HepG2 (cell line): Measurements from ENCODE around the gene INTS12. TPM values are rescaled to one million over a fixed set of nuclear protein-coding genes. Genes with fewer than 3 reads are reported as not detected.

ENCODE experiments used
- ATAC-seq: fragments of 200-7000 bp; cut with Tn5 transposase; 3 replicates; pipeline ENCODE4 v1.9.1; 2020; ENCODE audit warnings: mild to moderate bottlenecking, moderate library complexity
- BruUV-seq: library from RNA; stranded (reverse); fragments of 400-500 nt; replicated peaks from 2 replicates; lab custom pipeline; 2021; lab: Mats Ljungman, UMichigan
- CTCF ChIA-PET: fragments of 300-600 bp; formaldehyde crosslinking; extraction: SDS; loops from one replicate; lab custom pipeline; 2021; ENCODE audit warnings: low total read pairs, inconsistent platforms, low intra/inter-chr PET ratio; lab: Yijun Ruan, JAX
- POLR2A ChIA-PET: fragments of 350-600 bp; sonication (Branson Sonifier 250); formaldehyde crosslinking; loops from one replicate; lab custom pipeline; 2020; ENCODE audit warnings: antibody characterized with exemption, inconsistent platforms; lab: Yijun Ruan, JAX
- DNase-seq: peaks from one replicate; pipeline ENCODE4 v3.0.0-alpha.2; 2015; ENCODE audit warnings: low spot score
- FAIRE-seq: peaks from 3 replicates; lab custom pipeline; 2011; peaks lifted over from hg19 to GRCh38; lab: Jason Lieb, UNC
- H2AFZ ChIP-seq: one replicate; pipeline ENCODE4 v1.6.1; 2011; ENCODE audit warnings: low read length, inconsistent platforms
- H3K27ac ChIP-seq: fragments of 300-600 bp; 3 replicates; pipeline ENCODE4 v1.8.0; 2011; ENCODE audit warnings: mixed run types, mild to moderate bottlenecking, mixed read lengths, low read length, inconsistent platforms; ENCODE audit not compliant: insufficient read depth; ENCODE audit errors: extremely low read length
- H3K27me3 ChIP-seq, 2 experiments: fragments of 200-600 bp in 1 of 2; 2 replicates in 1 of 2; 3 replicates in 1 of 2; pipeline versions ENCODE4 v1.6.0 to v1.8.0; 2011; ENCODE audit warnings: low read length in 2 of 2, mild to moderate bottlenecking in 2 of 2, moderate library complexity in 2 of 2, inconsistent platforms in 1 of 2; ENCODE audit not compliant: insufficient read depth in 2 of 2, control insufficient read depth in 1 of 2
- H3K36me3 ChIP-seq, 2 experiments: fragments of 200-600 bp in 1 of 2; replicated peaks in 1 of 2; 2 replicates in 1 of 2; 3 replicates in 1 of 2; pipeline versions ENCODE4 v1.5.1 to v1.8.0; 2011; ENCODE audit warnings: low read length in 2 of 2, inconsistent platforms in 1 of 2; ENCODE audit not compliant: insufficient read depth in 2 of 2, control insufficient read depth in 1 of 2
- H3K4me1 ChIP-seq: 2 replicates; pipeline ENCODE4 v1.5.1; 2012; ENCODE audit warnings: low read length, inconsistent platforms; ENCODE audit not compliant: insufficient read depth
- H3K4me2 ChIP-seq: 2 replicates; pipeline ENCODE4 v1.6.0; 2011; ENCODE audit warnings: low read depth, low read length, inconsistent platforms
- H3K4me3 ChIP-seq, 3 experiments: fragments of 200-600 bp in 1 of 3; sonication (generic), shearing (Covaris generic) in 1 of 3; replicated peaks in 1 of 3; 2 replicates each; pipeline ENCODE4 v1.5.1; 2011 to 2016; ENCODE audit warnings: low read length in 3 of 3, inconsistent platforms in 2 of 3, low read depth in 2 of 3, mild to moderate bottlenecking in 2 of 3, control low read depth in 1 of 3, mixed read lengths in 1 of 3; ENCODE audit not compliant: insufficient read depth in 1 of 3
- H3K79me2 ChIP-seq: one replicate; pipeline ENCODE4 v1.6.1; 2011; ENCODE audit warnings: low read length, inconsistent platforms; ENCODE audit not compliant: insufficient read depth
- H3K9ac ChIP-seq: 2 replicates; pipeline ENCODE4 v1.6.0; 2011; ENCODE audit warnings: mild to moderate bottlenecking, low read depth, low read length, inconsistent platforms; ENCODE audit not compliant: insufficient read depth
- H3K9me3 ChIP-seq: 2 replicates; pipeline ENCODE4 v1.5.1; 2012; ENCODE audit warnings: mild to moderate bottlenecking, low read length
- H4K20me1 ChIP-seq: 2 replicates; pipeline ENCODE4 v1.6.0; 2011; ENCODE audit warnings: inconsistent platforms, mild to moderate bottlenecking, low read length, moderate library complexity; ENCODE audit not compliant: insufficient read depth
- CBX1 ChIP-seq: IDR thresholded peaks from one replicate; pipeline ENCODE4 v1.6.1; 2016; ENCODE audit warnings: antibody characterized with exemption, low read depth
- CENPT ChIP-seq: sonication (generic); formaldehyde crosslinking; IDR thresholded peaks from 2 replicates; pipeline ENCODE4 v1.8.0; 2022; ENCODE audit warnings: low read depth, mild to moderate bottlenecking, moderate library complexity, missing genetic modification reagents
- FIP1L1 ChIP-seq: fragments of 200-400 bp; formaldehyde crosslinking; IDR thresholded peaks from 2 replicates; pipeline ENCODE4 v1.6.1; 2018; ENCODE audit warnings: low read depth, mild to moderate bottlenecking, low read length, moderate library complexity, borderline replicate concordance; ENCODE audit not compliant: insufficient read depth
- HNF4A ChIP-seq: sonication (generic); formaldehyde crosslinking; IDR thresholded peaks from 2 replicates; pipeline ENCODE4 v1.4.0; 2020; ENCODE audit warnings: missing genetic modification reagents
- HOXA5 ChIP-seq: sonication (generic); formaldehyde crosslinking; IDR thresholded peaks from 2 replicates; pipeline ENCODE4 v1.4.0; 2020; ENCODE audit warnings: missing genetic modification reagents
- IRF1 ChIP-seq: sonication (generic); formaldehyde crosslinking; IDR thresholded peaks from 2 replicates; pipeline ENCODE4 v1.4.0; 2020; ENCODE audit warnings: low read depth, mild to moderate bottlenecking, missing genetic modification reagents
- KDM1A ChIP-seq: IDR thresholded peaks from 2 replicates; pipeline ENCODE4 v1.6.1; 2016; ENCODE audit warnings: missing compliant biosample characterization
- KLF9 ChIP-seq: IDR thresholded peaks from 2 replicates; pipeline ENCODE4 v1.6.1; 2016; ENCODE audit warnings: low read depth
- PHF8 ChIP-seq: sonication (generic); formaldehyde crosslinking; IDR thresholded peaks from 2 replicates; pipeline ENCODE4 v1.5.0; 2020; ENCODE audit warnings: missing genetic modification reagents
- RFXAP ChIP-seq: sonication (generic); formaldehyde crosslinking; IDR thresholded peaks from 2 replicates; pipeline ENCODE4 v1.4.0; 2020; ENCODE audit warnings: missing genetic modification reagents, borderline replicate concordance
- RORA ChIP-seq: sonication (generic); formaldehyde crosslinking; IDR thresholded peaks from 2 replicates; pipeline ENCODE4 v1.5.0; 2020; ENCODE audit warnings: mild to moderate bottlenecking, missing genetic modification reagents, moderate library complexity
- SP140L ChIP-seq: sonication (generic); formaldehyde crosslinking; IDR thresholded peaks from 2 replicates; pipeline ENCODE4 v1.4.0; 2020; ENCODE audit warnings: missing genetic modification reagents, borderline replicate concordance
- ZC3H13 ChIP-seq: sonication (generic); formaldehyde crosslinking; IDR thresholded peaks from 2 replicates; pipeline ENCODE4 v1.8.1; 2023; ENCODE audit warnings: mild to moderate bottlenecking, missing genetic modification reagents, moderate library complexity
- ZNF142 ChIP-seq: sonication (generic); formaldehyde crosslinking; IDR thresholded peaks from 2 replicates; pipeline ENCODE4 v1.4.0; 2020; ENCODE audit warnings: missing genetic modification reagents
- ZNF335 ChIP-seq: sonication (generic); formaldehyde crosslinking; IDR thresholded peaks from 2 replicates; pipeline ENCODE4 v1.4.0; 2020; ENCODE audit warnings: missing genetic modification reagents
- ZNF546 ChIP-seq: sonication (generic); formaldehyde crosslinking; conservative IDR thresholded peaks from 2 replicates; pipeline ENCODE4 v1.8.1; 2023; ENCODE audit warnings: mild to moderate bottlenecking, missing genetic modification reagents
- ZNF567 ChIP-seq: sonication (generic); formaldehyde crosslinking; IDR thresholded peaks from 2 replicates; pipeline ENCODE4 v1.8.1; 2023; ENCODE audit warnings: mild to moderate bottlenecking, missing genetic modification reagents, borderline replicate concordance
- ZSCAN30 ChIP-seq: sonication (generic); formaldehyde crosslinking; IDR thresholded peaks from 2 replicates; pipeline ENCODE4 v1.5.0; 2020; ENCODE audit warnings: mild to moderate bottlenecking, missing genetic modification reagents
- WGBS: methylation state at CpG from one replicate; pipeline ENCODE4 v1.1.6; 2017; ENCODE audit warnings: low lambda C conversion rate; 5-methylcytosine and 5-hydroxymethylcytosine counted together
- in situ Hi-C: cut with HindIII; loops from 2 replicates; pipeline ENCODE4 v1.10.0; 2017; ENCODE audit warnings: low pct_unique_long_range_greater_than_20kb; ENCODE audit not compliant: extremely low pct_ligation_motif_present
- intact Hi-C: fragments of 100-400 bp; cut with micrococcal nuclease; formaldehyde crosslinking; loops from one replicate; pipeline ENCODE4 v1.10.0; 2022; ENCODE audit not compliant: unreplicated experiment
- polyA plus RNA-seq, 8 experiments: library from polyadenylated mRNA; depleted of rRNA in 3 of 8; stranded (reverse) in 7 of 8; unstranded in 1 of 8; fragments of >200 nt; fragmentation: Illumina TruSeq in 4 of 8; extraction: Trizol in 4 of 8; gene quantifications; 2 replicates each; pipeline versions ENCODE4 v1.2.1 to v1.2.3, GENCODE V29; 2011 to 2016; ENCODE audit warnings: low read depth in 4 of 8, missing spikeins in 1 of 8, mixed read lengths in 1 of 8; ENCODE audit not compliant: insufficient read depth in 1 of 8
- total RNA-seq, 5 experiments: library from RNA; depleted of rRNA; stranded (reverse); fragments of >200 nt; fragmentation: Illumina TruSeq; extraction: Trizol; gene quantifications; 2 replicates each; pipeline ENCODE4 v1.2.3, GENCODE V29; 2016; ENCODE audit warnings: low read depth in 1 of 5
- TF ChIP-seq, protein P1 (sequence below): sonication (generic); formaldehyde crosslinking; IDR thresholded peaks from 2 replicates; pipeline ENCODE4 v1.5.1; 2020; ENCODE audit warnings: missing genetic modification reagents, mild to moderate bottlenecking, borderline replicate concordance

INTS12 gene
- total and polyA plus RNA-seq, 2 of the 13 experiments (the other 11 are each of a cell fraction or from before 2014, with no cell fraction given) = 20.2 to 21.1 TPM

DNA sequence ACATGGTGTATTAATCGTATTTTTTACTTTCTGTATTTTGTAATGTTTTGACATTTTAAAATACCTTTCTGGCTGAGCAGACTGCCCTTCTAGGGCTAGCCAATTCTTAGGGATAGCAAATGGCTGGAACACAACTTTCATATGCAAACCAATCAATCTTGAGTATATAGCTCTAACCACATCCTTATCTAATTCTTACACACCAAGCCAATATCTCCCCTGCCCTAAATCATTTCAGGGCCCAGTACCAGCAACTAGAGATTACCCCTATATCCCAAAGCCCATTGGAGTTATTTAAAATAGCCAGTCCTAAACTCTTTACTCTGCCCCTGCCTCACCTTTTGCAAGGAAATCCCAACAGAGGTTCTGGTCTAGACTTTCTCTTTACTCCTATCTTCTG is 58.3 kb downstream of the INTS12 start (continued):
- TF ChIP-seq ZNF142 (CRISPR knock-in tag) (no peak), PHF8 (CRISPR knock-in tag) (no peak), CENPT (CRISPR knock-in tag) (no peak)

DNA sequence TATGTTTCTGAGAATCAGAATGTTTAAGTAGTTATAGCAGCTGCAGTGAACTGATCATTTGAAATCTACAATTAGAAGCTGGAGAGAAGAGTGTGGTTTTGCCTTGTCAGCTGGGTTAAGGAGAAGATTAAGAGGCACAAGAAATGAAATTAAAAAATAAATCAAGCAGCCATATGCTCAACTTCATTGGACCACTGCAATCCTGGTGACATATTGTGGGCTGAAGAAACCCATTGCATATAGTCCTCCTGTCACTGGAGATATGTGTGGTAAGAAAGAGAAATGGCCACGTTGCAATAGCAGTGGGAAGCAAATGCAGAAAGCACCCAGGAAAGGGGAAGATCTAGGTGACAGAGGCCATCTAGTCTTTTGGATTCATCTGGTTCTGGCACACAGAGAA is 63.0 kb downstream of the INTS12 start:
- Histone ChIP-seq H3K27ac (no peak overlapping the region), H3K36me3 (no peaks in the 10 kb centered on the region), H3K27me3 (no peaks in the 10 kb centered on the region), H2AFZ (no peak overlapping the region), H3K4me1 (no peaks in the 10 kb centered on the region), H3K79me2 (no peaks in the 10 kb centered on the region), H3K9me3 (no peaks in the 10 kb centered on the region), H3K9ac (no peak overlapping the region), H4K20me1 (no peaks in the 10 kb centered on the region), H3K4me3 (no peak overlapping the region), H3K4me2 (no peak overlapping the region)
- BruUV-seq = no TSS peak
- ChIA-PET POLR2A (no interaction called here), CTCF (no interaction called here)
- no peak for DNase-seq
- in situ Hi-C loops (no loop called here), intact Hi-C loops (no loop called here)
- WGBS = 9% methylated on average over 1 of the region's 1 CpG
- no peak for ATAC-seq
- no peak for FAIRE-seq
- no peak for TF ChIP-seq KDM1A (CRISPR knock-in tag)
- no peak for TF ChIP-seq RFXAP (CRISPR knock-in tag)
- TF ChIP-seq CBX1 = no peak
- TF ChIP-seq, protein P1, sequence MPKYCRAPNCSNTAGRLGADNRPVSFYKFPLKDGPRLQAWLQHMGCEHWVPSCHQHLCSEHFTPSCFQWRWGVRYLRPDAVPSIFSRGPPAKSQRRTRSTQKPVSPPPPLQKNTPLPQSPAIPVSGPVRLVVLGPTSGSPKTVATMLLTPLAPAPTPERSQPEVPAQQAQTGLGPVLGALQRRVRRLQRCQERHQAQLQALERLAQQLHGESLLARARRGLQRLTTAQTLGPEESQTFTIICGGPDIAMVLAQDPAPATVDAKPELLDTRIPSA (CRISPR knock-in tag) = no peak
- TF ChIP-seq ZNF335 (CRISPR knock-in tag) = no peak
- no peak for TF ChIP-seq ZNF567 (CRISPR knock-in tag)
- TF ChIP-seq ZC3H13 (CRISPR knock-in tag) = no peak
- no peak for TF ChIP-seq SP140L (CRISPR knock-in tag)
- TF ChIP-seq HOXA5 (CRISPR knock-in tag) = no peak
- TF ChIP-seq RORA (CRISPR knock-in tag) = no peak
- no peak for TF ChIP-seq IRF1
- TF ChIP-seq KLF9 = no peak
- TF ChIP-seq HNF4A = no peak
- no peak for TF ChIP-seq ZSCAN30
- no peak for TF ChIP-seq FIP1L1
- no peak for TF ChIP-seq ZNF546 (CRISPR knock-in tag)
